GM23338 (cell line): Measurements from ENCODE around the gene STPG2. TPM values are rescaled to one million over a fixed set of nuclear protein-coding genes. Genes with fewer than 3 reads are reported as not detected.

Experiments used
- ATAC-seq: fragments of 200-7000 bp; cut with Tn5 transposase; 3 replicates; pipeline ENCODE4 v1.9.1; 2020
- DNase-seq: peaks from one replicate; pipeline ENCODE4 v3.0.0-alpha.2; 2015; ENCODE audit warnings: low spot score
- H2AFZ ChIP-seq: fragments of 200-600 bp; sonication (generic); 2 replicates; pipeline ENCODE4 v1.8.0; 2016; ENCODE audit warnings: antibody characterized with exemption, mild to moderate bottlenecking, moderate library complexity
- H3F3A ChIP-seq: fragments of 200-600 bp; sonication (generic); replicated peaks from 2 replicates; pipeline ENCODE4 v1.8.0; 2017; ENCODE audit warnings: antibody characterized with exemption, mixed run types, low read depth
- H3K27ac ChIP-seq: fragments of 200-600 bp; sonication (generic); 2 replicates; pipeline ENCODE4 v1.6.1; 2016; ENCODE audit warnings: low read depth
- H3K27me3 ChIP-seq: fragments of 200-600 bp; sonication (generic); 2 replicates; pipeline ENCODE4 v1.8.0; 2016; ENCODE audit warnings: mild to moderate bottlenecking, mixed run types, moderate library complexity; ENCODE audit not compliant: insufficient read depth
- H3K36me3 ChIP-seq: fragments of 200-600 bp; sonication (generic); 2 replicates; pipeline ENCODE4 v1.8.0; 2016; ENCODE audit warnings: mild to moderate bottlenecking; ENCODE audit not compliant: insufficient read depth
- H3K4me1 ChIP-seq: fragments of 200-600 bp; sonication (generic); 2 replicates; pipeline ENCODE4 v1.8.0; 2016; ENCODE audit warnings: mild to moderate bottlenecking, moderate library complexity; ENCODE audit not compliant: insufficient read depth
- H3K4me2 ChIP-seq: fragments of 200-600 bp; sonication (generic); 2 replicates; pipeline ENCODE4 v1.7.1; 2017; ENCODE audit warnings: mixed run types
- H3K4me3 ChIP-seq: fragments of 200-600 bp; sonication (generic); 2 replicates; pipeline ENCODE4 v1.6.1; 2016; ENCODE audit warnings: mixed run types
- H3K79me2 ChIP-seq: fragments of 200-600 bp; sonication (generic); replicated peaks from 2 replicates; pipeline ENCODE4 v1.8.0; 2017; ENCODE audit warnings: mild to moderate bottlenecking; ENCODE audit not compliant: insufficient read depth
- H3K9me2 ChIP-seq: fragments of 200-600 bp; sonication (generic); 2 replicates; pipeline ENCODE4 v1.8.0; 2017; ENCODE audit not compliant: insufficient read depth
- H4K20me1 ChIP-seq: fragments of 200-600 bp; sonication (generic); replicated peaks from 2 replicates; pipeline ENCODE4 v1.8.0; 2017; ENCODE audit warnings: mild to moderate bottlenecking; ENCODE audit not compliant: insufficient read depth
- H3K27ac Mint-ChIP-seq: 2 replicates; pipeline ENCODE4 v1.8.0; 2020; ENCODE audit warnings: inconsistent platforms, mild to moderate bottlenecking, moderate library complexity, mixed read lengths
- H3K27me3 Mint-ChIP-seq: 3 replicates; pipeline ENCODE4 v1.8.0; 2022; ENCODE audit warnings: low read depth, mild to moderate bottlenecking, moderate library complexity, mixed read lengths, inconsistent platforms; ENCODE audit not compliant: insufficient read depth, poor library complexity
- H3K36me3 Mint-ChIP-seq: 3 replicates; pipeline ENCODE4 v1.8.0; 2021; ENCODE audit warnings: low read depth, mild to moderate bottlenecking, inconsistent platforms, moderate library complexity, mixed read lengths
- H3K4me1 Mint-ChIP-seq: 3 replicates; pipeline ENCODE4 v1.8.0; 2020; ENCODE audit warnings: mild to moderate bottlenecking, inconsistent platforms, mixed read lengths
- H3K4me3 Mint-ChIP-seq: 3 replicates; pipeline ENCODE4 v1.8.0; 2021; ENCODE audit warnings: moderate library complexity, mild to moderate bottlenecking, inconsistent platforms, mixed read lengths
- H3K9me3 Mint-ChIP-seq: 3 replicates; pipeline ENCODE4 v1.8.0; 2020; ENCODE audit warnings: moderate library complexity, mild to moderate bottlenecking, inconsistent platforms, mixed read lengths
- CREB1 ChIP-seq: fragments of 250-450 bp; sonication (Bioruptor Pico); IDR thresholded peaks from 2 replicates; pipeline ENCODE4 v1.5.0; 2020; ENCODE audit warnings: low read depth, mild to moderate bottlenecking, moderate library complexity
- EZH2 ChIP-seq: fragments of 200-600 bp; sonication (generic); IDR thresholded peaks from one replicate; pipeline ENCODE4 v1.8.0; 2017; ENCODE audit warnings: antibody characterized with exemption, mild to moderate bottlenecking, low read depth; ENCODE audit not compliant: unreplicated experiment
- EZH2phosphoT487 ChIP-seq: fragments of 200-600 bp; sonication (generic); IDR thresholded peaks from one replicate; pipeline ENCODE4 v1.8.1; 2018; ENCODE audit warnings: antibody characterized with exemption; ENCODE audit not compliant: unreplicated experiment
- REST ChIP-seq: IDR thresholded peaks from one replicate; pipeline ENCODE4 v1.6.1; 2018; ENCODE audit warnings: antibody characterized with exemption; ENCODE audit not compliant: unreplicated experiment
- STAT1 ChIP-seq: IDR thresholded peaks from one replicate; pipeline ENCODE4 v1.6.1; 2016; ENCODE audit warnings: antibody characterized with exemption; ENCODE audit not compliant: unreplicated experiment
- ZNF462 ChIP-seq: fragments of 250-450 bp; sonication (Bioruptor Pico); IDR thresholded peaks from 2 replicates; pipeline ENCODE4 v1.5.0; 2020; ENCODE audit warnings: mild to moderate bottlenecking, moderate library complexity
- polyA plus RNA-seq: library from polyadenylated mRNA; unstranded; fragments of >200 nt; fragmentation: Nextera tagmentation; extraction: Ambion mirVana; gene quantifications from 2 replicates; pipeline ENCODE4 v1.2.1, GENCODE V29; 2016
- total RNA-seq: library from RNA; depleted of rRNA; stranded (reverse); fragments of >200 nt; shearing (Covaris generic); gene quantifications from 2 replicates; pipeline ENCODE4 v1.2.3, GENCODE V29; 2014

The STPG2 gene
- total and polyA plus RNA-seq, 2 experiments from 2014 or later: 0.17 to 0.32 TPM

GRCh38 chr4:97912156-97912555, 231.1 kb downstream of the STPG2 start:
- TF ChIP-seq REST: no peak
- TF ChIP-seq STAT1: no peak
- no peak for TF ChIP-seq ZNF462 (CRISPR knock-in tag)
- no peak for TF ChIP-seq CREB1
- TF ChIP-seq EZH2phosphoT487: no peak
- TF ChIP-seq EZH2: no peak
- Histone ChIP-seq H3K9me2 (peaks cover 10% of the 10 kb centered on the region; the same call in 1 of the 2 replicates), H3K27me3 (no peaks in the 10 kb centered on the region), H3F3A (no peaks in the 10 kb centered on the region), H3K27ac (no peak overlapping the region), H3K4me3 (no peak overlapping the region), H2AFZ (no peak overlapping the region; the same call in 1 of the 2 replicates), H3K4me2 (no peak overlapping the region), H4K20me1 (no peaks in the 10 kb centered on the region), H3K4me1 (no peaks in the 10 kb centered on the region), H3K79me2 (no peaks in the 10 kb centered on the region), H3K36me3 (no peaks in the 10 kb centered on the region)
- Mint-ChIP-seq H3K27ac (no peak overlapping the region), H3K27me3 (peaks cover 3% of the 10 kb centered on the region), H3K9me3 (peaks cover 5% of the 10 kb centered on the region; the same call in 2 of the 3 replicates), H3K4me1 (peaks cover 9% of the 10 kb centered on the region), H3K4me3 (no peak overlapping the region), H3K36me3 (no peaks in the 10 kb centered on the region; the same call in 1 of the 3 replicates)
- ATAC-seq: no peak
- DNase-seq: no peak
